WTC11 (cell line): Measurements from ENCODE around the gene PTPRN2.

ENCODE experiments used
- FOXK1 ChIP-seq: sonication (generic); formaldehyde crosslinking; IDR thresholded peaks from 2 replicates; pipeline ENCODE4 v1.8.0; 2022; ENCODE audit warnings: mild to moderate bottlenecking, moderate library complexity, missing genetic modification reagents
- ZNF121 ChIP-seq: sonication (generic); formaldehyde crosslinking; IDR thresholded peaks from 2 replicates; pipeline ENCODE4 v1.8.0; 2023; ENCODE audit warnings: missing genetic modification reagents
- TF ChIP-seq, protein P1 (sequence below): sonication (generic); formaldehyde crosslinking; IDR thresholded peaks from 2 replicates; pipeline ENCODE4 v1.8.1; 2023; ENCODE audit warnings: mild to moderate bottlenecking, missing genetic modification reagents, moderate library complexity
- TF ChIP-seq, protein P2 (sequence below): fragments of 200-600 bp; IDR thresholded peaks from 2 replicates; pipeline ENCODE4 v1.8.0; 2022; ENCODE audit warnings: antibody characterized with exemption
- TF ChIP-seq, protein P3 (sequence below): fragments of 250-450 bp; sonication (Bioruptor Pico); IDR thresholded peaks from 2 replicates; pipeline ENCODE4 v1.9.0; 2021; ENCODE audit warnings: mild to moderate bottlenecking
- TF ChIP-seq, protein P4 (sequence below): fragments of 250-450 bp; sonication (Bioruptor Pico); IDR thresholded peaks from 2 replicates; pipeline ENCODE4 v1.9.0; 2021; ENCODE audit warnings: mild to moderate bottlenecking, borderline replicate concordance

DNA sequence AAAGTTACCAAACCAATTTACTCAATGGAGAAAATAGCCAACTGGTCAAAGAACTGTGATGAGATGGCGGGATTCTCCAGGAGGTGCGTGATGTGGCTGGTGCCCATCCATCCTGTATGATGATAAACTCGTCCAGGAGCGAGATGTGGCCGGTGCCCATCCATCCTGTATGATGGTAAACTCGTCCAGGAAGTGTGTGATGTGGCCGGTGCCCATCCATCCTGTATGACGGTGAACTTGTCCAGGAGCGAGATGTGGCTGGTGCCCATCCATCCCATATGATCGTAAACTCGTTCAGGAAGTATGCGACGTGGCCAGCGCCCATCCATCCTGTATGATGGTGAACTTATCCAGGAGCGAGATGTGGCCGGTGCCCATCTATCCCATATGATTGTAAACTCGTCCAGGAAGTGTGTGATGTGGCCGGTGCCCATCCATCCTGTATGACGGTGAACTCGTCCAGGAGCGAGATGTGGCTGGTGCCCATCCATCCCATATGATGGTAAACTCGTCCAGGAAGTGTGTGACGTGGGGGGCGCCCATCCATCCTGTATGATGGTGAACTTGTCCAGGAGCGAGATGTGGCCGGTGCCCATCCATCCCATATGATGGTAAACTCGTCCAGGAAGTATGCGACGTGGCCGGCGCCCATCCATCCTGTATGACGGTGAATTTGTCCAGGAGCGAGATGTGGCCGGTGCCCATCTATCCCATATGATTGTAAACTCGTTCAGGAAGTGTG, 754.6 kb downstream of the PTPRN2 start:
- TF ChIP-seq, protein P1, sequence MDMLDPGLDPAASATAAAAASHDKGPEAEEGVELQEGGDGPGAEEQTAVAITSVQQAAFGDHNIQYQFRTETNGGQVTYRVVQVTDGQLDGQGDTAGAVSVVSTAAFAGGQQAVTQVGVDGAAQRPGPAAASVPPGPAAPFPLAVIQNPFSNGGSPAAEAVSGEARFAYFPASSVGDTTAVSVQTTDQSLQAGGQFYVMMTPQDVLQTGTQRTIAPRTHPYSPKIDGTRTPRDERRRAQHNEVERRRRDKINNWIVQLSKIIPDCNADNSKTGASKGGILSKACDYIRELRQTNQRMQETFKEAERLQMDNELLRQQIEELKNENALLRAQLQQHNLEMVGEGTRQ (CRISPR knock-in tag) = no peak
- TF ChIP-seq, protein P2, sequence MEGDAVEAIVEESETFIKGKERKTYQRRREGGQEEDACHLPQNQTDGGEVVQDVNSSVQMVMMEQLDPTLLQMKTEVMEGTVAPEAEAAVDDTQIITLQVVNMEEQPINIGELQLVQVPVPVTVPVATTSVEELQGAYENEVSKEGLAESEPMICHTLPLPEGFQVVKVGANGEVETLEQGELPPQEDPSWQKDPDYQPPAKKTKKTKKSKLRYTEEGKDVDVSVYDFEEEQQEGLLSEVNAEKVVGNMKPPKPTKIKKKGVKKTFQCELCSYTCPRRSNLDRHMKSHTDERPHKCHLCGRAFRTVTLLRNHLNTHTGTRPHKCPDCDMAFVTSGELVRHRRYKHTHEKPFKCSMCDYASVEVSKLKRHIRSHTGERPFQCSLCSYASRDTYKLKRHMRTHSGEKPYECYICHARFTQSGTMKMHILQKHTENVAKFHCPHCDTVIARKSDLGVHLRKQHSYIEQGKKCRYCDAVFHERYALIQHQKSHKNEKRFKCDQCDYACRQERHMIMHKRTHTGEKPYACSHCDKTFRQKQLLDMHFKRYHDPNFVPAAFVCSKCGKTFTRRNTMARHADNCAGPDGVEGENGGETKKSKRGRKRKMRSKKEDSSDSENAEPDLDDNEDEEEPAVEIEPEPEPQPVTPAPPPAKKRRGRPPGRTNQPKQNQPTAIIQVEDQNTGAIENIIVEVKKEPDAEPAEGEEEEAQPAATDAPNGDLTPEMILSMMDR = no peak
- TF ChIP-seq, protein P3, sequence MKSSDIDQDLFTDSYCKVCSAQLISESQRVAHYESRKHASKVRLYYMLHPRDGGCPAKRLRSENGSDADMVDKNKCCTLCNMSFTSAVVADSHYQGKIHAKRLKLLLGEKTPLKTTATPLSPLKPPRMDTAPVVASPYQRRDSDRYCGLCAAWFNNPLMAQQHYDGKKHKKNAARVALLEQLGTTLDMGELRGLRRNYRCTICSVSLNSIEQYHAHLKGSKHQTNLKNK (CRISPR knock-in tag) = no peak
- TF ChIP-seq ZNF121 (no peak), FOXK1 (CRISPR knock-in tag) (no peak)
- TF ChIP-seq, protein P4, sequence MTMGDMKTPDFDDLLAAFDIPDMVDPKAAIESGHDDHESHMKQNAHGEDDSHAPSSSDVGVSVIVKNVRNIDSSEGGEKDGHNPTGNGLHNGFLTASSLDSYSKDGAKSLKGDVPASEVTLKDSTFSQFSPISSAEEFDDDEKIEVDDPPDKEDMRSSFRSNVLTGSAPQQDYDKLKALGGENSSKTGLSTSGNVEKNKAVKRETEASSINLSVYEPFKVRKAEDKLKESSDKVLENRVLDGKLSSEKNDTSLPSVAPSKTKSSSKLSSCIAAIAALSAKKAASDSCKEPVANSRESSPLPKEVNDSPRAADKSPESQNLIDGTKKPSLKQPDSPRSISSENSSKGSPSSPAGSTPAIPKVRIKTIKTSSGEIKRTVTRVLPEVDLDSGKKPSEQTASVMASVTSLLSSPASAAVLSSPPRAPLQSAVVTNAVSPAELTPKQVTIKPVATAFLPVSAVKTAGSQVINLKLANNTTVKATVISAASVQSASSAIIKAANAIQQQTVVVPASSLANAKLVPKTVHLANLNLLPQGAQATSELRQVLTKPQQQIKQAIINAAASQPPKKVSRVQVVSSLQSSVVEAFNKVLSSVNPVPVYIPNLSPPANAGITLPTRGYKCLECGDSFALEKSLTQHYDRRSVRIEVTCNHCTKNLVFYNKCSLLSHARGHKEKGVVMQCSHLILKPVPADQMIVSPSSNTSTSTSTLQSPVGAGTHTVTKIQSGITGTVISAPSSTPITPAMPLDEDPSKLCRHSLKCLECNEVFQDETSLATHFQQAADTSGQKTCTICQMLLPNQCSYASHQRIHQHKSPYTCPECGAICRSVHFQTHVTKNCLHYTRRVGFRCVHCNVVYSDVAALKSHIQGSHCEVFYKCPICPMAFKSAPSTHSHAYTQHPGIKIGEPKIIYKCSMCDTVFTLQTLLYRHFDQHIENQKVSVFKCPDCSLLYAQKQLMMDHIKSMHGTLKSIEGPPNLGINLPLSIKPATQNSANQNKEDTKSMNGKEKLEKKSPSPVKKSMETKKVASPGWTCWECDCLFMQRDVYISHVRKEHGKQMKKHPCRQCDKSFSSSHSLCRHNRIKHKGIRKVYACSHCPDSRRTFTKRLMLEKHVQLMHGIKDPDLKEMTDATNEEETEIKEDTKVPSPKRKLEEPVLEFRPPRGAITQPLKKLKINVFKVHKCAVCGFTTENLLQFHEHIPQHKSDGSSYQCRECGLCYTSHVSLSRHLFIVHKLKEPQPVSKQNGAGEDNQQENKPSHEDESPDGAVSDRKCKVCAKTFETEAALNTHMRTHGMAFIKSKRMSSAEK (CRISPR knock-in tag) = no peak
